ENCODE results near the gene FRS3. TPM values are rescaled to one million over a fixed set of nuclear protein-coding genes. Genes with fewer than 3 reads are reported as not detected.

Gene FRS3
- total and polyA plus RNA-seq, 2 of the 13 experiments (the other 11 are each of a cell fraction or from before 2014, with no cell fraction given) = 3.0 to 7.4 TPM

DNA sequence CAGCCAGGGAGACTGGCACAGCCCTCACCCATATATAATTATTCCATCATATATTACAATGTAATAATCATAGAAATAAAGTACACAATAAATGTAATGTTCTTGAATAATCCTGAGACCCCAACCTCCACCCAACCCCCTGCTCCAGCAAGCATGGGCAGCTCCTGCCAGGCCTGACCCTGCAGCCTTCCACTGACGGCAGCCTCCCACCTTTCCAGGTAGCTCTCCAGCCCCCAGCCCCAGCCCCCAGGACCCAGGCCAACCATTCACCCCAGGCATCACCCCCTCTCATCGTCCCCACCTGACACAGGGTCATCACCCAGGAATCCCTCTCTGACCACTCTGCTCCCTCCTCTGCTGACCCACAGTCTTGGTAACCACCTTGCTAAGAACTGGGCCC is 58.9 kb downstream of the FRS3 start (continued):
- TF ChIP-seq, protein P1, sequence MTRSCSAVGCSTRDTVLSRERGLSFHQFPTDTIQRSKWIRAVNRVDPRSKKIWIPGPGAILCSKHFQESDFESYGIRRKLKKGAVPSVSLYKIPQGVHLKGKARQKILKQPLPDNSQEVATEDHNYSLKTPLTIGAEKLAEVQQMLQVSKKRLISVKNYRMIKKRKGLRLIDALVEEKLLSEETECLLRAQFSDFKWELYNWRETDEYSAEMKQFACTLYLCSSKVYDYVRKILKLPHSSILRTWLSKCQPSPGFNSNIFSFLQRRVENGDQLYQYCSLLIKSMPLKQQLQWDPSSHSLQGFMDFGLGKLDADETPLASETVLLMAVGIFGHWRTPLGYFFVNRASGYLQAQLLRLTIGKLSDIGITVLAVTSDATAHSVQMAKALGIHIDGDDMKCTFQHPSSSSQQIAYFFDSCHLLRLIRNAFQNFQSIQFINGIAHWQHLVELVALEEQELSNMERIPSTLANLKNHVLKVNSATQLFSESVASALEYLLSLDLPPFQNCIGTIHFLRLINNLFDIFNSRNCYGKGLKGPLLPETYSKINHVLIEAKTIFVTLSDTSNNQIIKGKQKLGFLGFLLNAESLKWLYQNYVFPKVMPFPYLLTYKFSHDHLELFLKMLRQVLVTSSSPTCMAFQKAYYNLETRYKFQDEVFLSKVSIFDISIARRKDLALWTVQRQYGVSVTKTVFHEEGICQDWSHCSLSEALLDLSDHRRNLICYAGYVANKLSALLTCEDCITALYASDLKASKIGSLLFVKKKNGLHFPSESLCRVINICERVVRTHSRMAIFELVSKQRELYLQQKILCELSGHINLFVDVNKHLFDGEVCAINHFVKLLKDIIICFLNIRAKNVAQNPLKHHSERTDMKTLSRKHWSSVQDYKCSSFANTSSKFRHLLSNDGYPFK (CRISPR knock-in tag; IDR thresholded peaks at IDR 0.05; ENCODE audit: borderline replicate concordance) = no peak
- TF ChIP-seq ZNF264 (CRISPR knock-in tag; IDR thresholded peaks at IDR 0.05) (no peak), KLF15 (CRISPR knock-in tag; IDR thresholded peaks at IDR 0.05; ENCODE audit: borderline replicate concordance) (no peak), ZNF235 (CRISPR knock-in tag; IDR thresholded peaks at IDR 0.05; ENCODE audit: borderline replicate concordance) (no peak)

DNA sequence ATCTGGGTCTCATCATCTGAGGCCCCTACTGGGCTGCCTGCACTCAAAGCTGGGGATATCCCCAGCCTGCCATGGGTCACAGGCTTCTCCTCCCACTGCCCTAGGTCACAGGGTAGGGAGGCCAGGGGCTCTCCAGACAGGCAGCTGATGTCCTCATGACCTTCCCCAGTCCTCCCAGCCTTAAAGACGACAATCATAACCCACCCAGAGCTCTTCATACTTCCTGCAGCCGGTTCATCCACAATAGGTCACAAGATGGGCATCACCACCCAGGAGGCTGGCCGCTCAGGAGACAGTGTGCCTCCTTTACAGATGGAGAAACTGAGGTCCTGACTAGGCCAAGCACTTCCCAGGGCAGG is 59.5 kb downstream of the FRS3 start:
- CTCF ChIA-PET (ENCODE audit: low intra/inter-chr PET ratio, low total read pairs) = no interaction called here

More for the DNA sequence above, 59.5 kb downstream of the FRS3 start:
- Histone ChIP-seq H3K4me2 (ENCODE audit: low read depth, low read length) (no peak overlapping the region), H2AFZ (ENCODE audit: low read length) (no peak overlapping the region), H3K4me3 (replicated peaks in 1 of 3; ENCODE audit: insufficient read depth in 1 of 3, low read depth in 2 of 3, low read length in 3 of 3) (no peak overlapping the region), H3K9ac (ENCODE audit: insufficient read depth, low read depth, low read length) (no peak overlapping the region), H4K20me1 (ENCODE audit: insufficient read depth, low read length) (no peaks in the 10 kb centered on the region), H3K27me3 (ENCODE audit: control insufficient read depth in 1 of 2, insufficient read depth in 2 of 2, low read length in 2 of 2) (no peaks in the 10 kb centered on the region), H3K9me3 (ENCODE audit: low read length) (no peaks in the 10 kb centered on the region), H3K27ac (ENCODE audit: extremely low read length, insufficient read depth, low read length) (no peak overlapping the region), H3K79me2 (ENCODE audit: insufficient read depth, low read length) (peaks cover 3% of the 10 kb centered on the region), H3K36me3 (replicated peaks in 1 of 2; ENCODE audit: control insufficient read depth in 1 of 2, insufficient read depth in 2 of 2, low read length in 2 of 2) (no peaks in the 10 kb centered on the region; a peak in 1 of 5 replicates), H3K4me1 (ENCODE audit: insufficient read depth, low read length) (peaks cover 38% of the 10 kb centered on the region)
- WGBS (ENCODE audit: low lambda C conversion rate) = 85% methylated on average over 3 of the region's 3 CpGs
- no peak for DNase-seq (ENCODE audit: low spot score)
- no peak for ATAC-seq
- intact Hi-C loops (cut with micrococcal nuclease; ENCODE audit: unreplicated experiment) = loop anchor here (10.0 kb wide), 1 partner anchor 325 kb away; no protein-coding TSS in a partner anchor
- no TSS peak for BruUV-seq (replicated peaks)
- POLR2A ChIA-PET = interaction anchor here (1.9 kb wide), 1 partner anchor 14 kb away, joined by 8 read pairs; no protein-coding TSS in a partner anchor
- no peak for FAIRE-seq
- in situ Hi-C loops (cut with HindIII; ENCODE audit: extremely low pct_ligation_motif_present, low pct_unique_long_range_greater_than_20kb) = no loop called here
- TF ChIP-seq ZNF629 (CRISPR knock-in tag; conservative IDR thresholded peaks at IDR 0.05) = 0 out of 2 replicates have a peak, but pooled peaks have one; percentile 20
- TF ChIP-seq MATR3 (CRISPR knock-in tag; IDR thresholded peaks at IDR 0.05) = no peak
- no peak for TF ChIP-seq POLR2A (IDR thresholded peaks at IDR 0.05; ENCODE audit: insufficient read depth in 1 of 2, low read depth in 2 of 2, low read length in 2 of 2)

Small RNA genes lying within 50 kb of the gene (small RNA-seq; reads per million reads assigned to genes)
- gene AL365205.2 (ENCODE audit: insufficient read depth in 2 of 3, insufficient read length in 3 of 3, low read depth in 2 of 3, low replicate concordance in 1 of 3) = 0 reads per million in 3 experiments
- 0 reads per million in 3 experiments for gene AL365205.3 (ENCODE audit: insufficient read depth in 2 of 3, insufficient read length in 3 of 3, low read depth in 2 of 3, low replicate concordance in 1 of 3)

Other genes starting within 250 kb of the FRS3 start
- gene FOXP4, start 233.5 kb downstream of the FRS3 start, total RNA-seq (2016; rRNA removed; fragmentation: Illumina TruSeq; extraction: Trizol) = 11.0 TPM in 2 replicates
- gene FOXP4, start 233.5 kb downstream of the FRS3 start, polyA plus RNA-seq (2011; rRNA removed) = 12.4 and 15.9 TPM in 2 replicates
- gene MDFI, start 141.4 kb downstream of the FRS3 start, total RNA-seq (2016; rRNA removed; fragmentation: Illumina TruSeq; extraction: Trizol) = not detected in 2 replicates
- 0.28 and 0.30 TPM in 2 replicates for gene MDFI, start 141.4 kb downstream of the FRS3 start, polyA plus RNA-seq (2011; rRNA removed)
- 12.8 and 13.3 TPM in 2 replicates for gene TFEB, start 44.3 kb downstream of the FRS3 start, total RNA-seq (2016; rRNA removed; fragmentation: Illumina TruSeq; extraction: Trizol)
- gene TFEB, start 44.3 kb downstream of the FRS3 start, polyA plus RNA-seq (2011; rRNA removed) = 18.7 and 21.6 TPM in 2 replicates
- 225 and 502 TPM in 2 replicates for gene PGC, start 32.5 kb downstream of the FRS3 start, total RNA-seq (2016; rRNA removed; fragmentation: Illumina TruSeq; extraction: Trizol)
- 397 and 426 TPM in 2 replicates for gene PGC, start 32.5 kb downstream of the FRS3 start, polyA plus RNA-seq (2011; rRNA removed)
- 1.2 TPM in 1 of 2 replicates, not detected in the other for gene PRICKLE4, start 882 bp upstream of the FRS3 start, total RNA-seq (2016; rRNA removed; fragmentation: Illumina TruSeq; extraction: Trizol)
- gene PRICKLE4, start 882 bp upstream of the FRS3 start, polyA plus RNA-seq (2011; rRNA removed) = 0.74 and 0.92 TPM in 2 replicates
- 321 and 480 TPM in 2 replicates for gene TOMM6, start 7.8 kb upstream of the FRS3 start, total RNA-seq (2016; rRNA removed; fragmentation: Illumina TruSeq; extraction: Trizol)
- gene TOMM6, start 7.8 kb upstream of the FRS3 start, polyA plus RNA-seq (2011; rRNA removed) = 253 and 320 TPM in 2 replicates
- 2.9 TPM in 2 replicates for gene USP49, start 115.5 kb upstream of the FRS3 start, total RNA-seq (2016; rRNA removed; fragmentation: Illumina TruSeq; extraction: Trizol)
- 4.3 and 4.7 TPM in 2 replicates for gene USP49, start 115.5 kb upstream of the FRS3 start, polyA plus RNA-seq (2011; rRNA removed)
- gene MED20, start 141.2 kb upstream of the FRS3 start, total RNA-seq (2016; rRNA removed; fragmentation: Illumina TruSeq; extraction: Trizol) = 41.1 and 56.3 TPM in 2 replicates
- 22.7 and 28.1 TPM in 2 replicates for gene MED20, start 141.2 kb upstream of the FRS3 start, polyA plus RNA-seq (2011; rRNA removed)
- gene BYSL, start 141.6 kb upstream of the FRS3 start, total RNA-seq (2016; rRNA removed; fragmentation: Illumina TruSeq; extraction: Trizol) = 27.9 and 37.3 TPM in 2 replicates
- gene BYSL, start 141.6 kb upstream of the FRS3 start, polyA plus RNA-seq (2011; rRNA removed) = 28.6 and 37.8 TPM in 2 replicates
- gene CCND3, start 161.9 kb upstream of the FRS3 start, total RNA-seq (2016; rRNA removed; fragmentation: Illumina TruSeq; extraction: Trizol) = 6.9 and 7.2 TPM in 2 replicates
- 4.3 and 4.4 TPM in 2 replicates for gene CCND3, start 161.9 kb upstream of the FRS3 start, polyA plus RNA-seq (2011; rRNA removed)